Measurements from ENCODE around the gene ING4. TPM values are rescaled to one million over a fixed set of nuclear protein-coding genes. Genes with fewer than 3 reads are reported as not detected.

The ING4 gene
- total RNA-seq, 1 donor from 2014 or later: 41.3 TPM

DNA sequence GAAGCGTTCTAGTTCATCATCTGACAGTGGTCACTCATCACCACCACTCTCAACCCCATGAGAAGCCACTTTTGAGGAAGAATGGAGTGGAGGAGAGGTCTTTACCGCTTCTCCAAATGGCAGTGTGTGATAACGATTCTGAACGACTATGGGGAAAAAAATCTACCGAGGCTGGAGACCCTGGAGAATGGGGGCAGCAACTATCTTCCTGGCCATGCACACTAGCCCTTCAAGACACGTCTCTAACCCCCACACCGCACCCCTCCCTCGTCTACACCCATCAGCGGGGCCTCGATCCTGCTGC, 365 bp downstream of the ING4 start:
- H3K4me3 ChIP-seq: peak overlapping the region; percentile 67
- intact Hi-C loops (cut with DNase I): no loop called here
- H3K9me3 ChIP-seq: no peaks in the 10 kb centered on the region
- ATAC-seq (peak; percentile 57 to 60), DNase-seq (no peak)
- H3K27ac ChIP-seq: peak overlapping the region; percentile 74
- H3K4me1 ChIP-seq: peaks cover 12% of the 10 kb centered on the region
- TF ChIP-seq, protein P1, sequence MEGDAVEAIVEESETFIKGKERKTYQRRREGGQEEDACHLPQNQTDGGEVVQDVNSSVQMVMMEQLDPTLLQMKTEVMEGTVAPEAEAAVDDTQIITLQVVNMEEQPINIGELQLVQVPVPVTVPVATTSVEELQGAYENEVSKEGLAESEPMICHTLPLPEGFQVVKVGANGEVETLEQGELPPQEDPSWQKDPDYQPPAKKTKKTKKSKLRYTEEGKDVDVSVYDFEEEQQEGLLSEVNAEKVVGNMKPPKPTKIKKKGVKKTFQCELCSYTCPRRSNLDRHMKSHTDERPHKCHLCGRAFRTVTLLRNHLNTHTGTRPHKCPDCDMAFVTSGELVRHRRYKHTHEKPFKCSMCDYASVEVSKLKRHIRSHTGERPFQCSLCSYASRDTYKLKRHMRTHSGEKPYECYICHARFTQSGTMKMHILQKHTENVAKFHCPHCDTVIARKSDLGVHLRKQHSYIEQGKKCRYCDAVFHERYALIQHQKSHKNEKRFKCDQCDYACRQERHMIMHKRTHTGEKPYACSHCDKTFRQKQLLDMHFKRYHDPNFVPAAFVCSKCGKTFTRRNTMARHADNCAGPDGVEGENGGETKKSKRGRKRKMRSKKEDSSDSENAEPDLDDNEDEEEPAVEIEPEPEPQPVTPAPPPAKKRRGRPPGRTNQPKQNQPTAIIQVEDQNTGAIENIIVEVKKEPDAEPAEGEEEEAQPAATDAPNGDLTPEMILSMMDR (IDR thresholded peaks at IDR 0.05): no peak
- H3K36me3 ChIP-seq: peaks cover 37% of the 10 kb centered on the region
- H3K27me3 ChIP-seq (ENCODE audit: low read depth): no peaks in the 10 kb centered on the region

DNA sequence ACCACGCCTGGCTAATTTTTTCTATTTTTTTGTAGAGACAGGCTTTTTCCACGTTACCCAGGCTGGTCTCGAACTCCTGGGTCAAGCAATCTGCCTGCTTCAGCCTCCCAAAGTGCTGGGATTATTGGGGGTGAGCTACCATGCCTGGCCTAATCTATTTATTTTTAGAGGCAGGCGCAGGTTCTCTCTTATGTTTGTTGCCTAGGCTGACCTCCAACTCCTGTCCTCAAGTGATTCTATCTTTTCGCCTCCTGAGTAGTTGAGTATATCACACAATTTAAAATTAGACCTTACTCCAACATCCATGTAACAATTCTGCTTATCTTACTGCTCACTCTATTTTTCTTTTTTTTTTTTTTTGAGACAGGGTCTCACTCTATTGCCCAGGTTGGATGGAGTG, 8.9 kb downstream of the ING4 start:
- Histone ChIP-seq H3K4me1 (no peaks in the 10 kb centered on the region), H3K36me3 (peaks cover 95% of the 10 kb centered on the region), H3K27ac (no peak overlapping the region), H3K27me3 (ENCODE audit: low read depth) (no peaks in the 10 kb centered on the region), H3K4me3 (no peak overlapping the region), H3K9me3 (no peaks in the 10 kb centered on the region)
- no peak for DNase-seq
- TF ChIP-seq, protein P1 (IDR thresholded peaks at IDR 0.05): no peak
- no peak for ATAC-seq
- intact Hi-C loops (cut with DNase I): no loop called here

DNA sequence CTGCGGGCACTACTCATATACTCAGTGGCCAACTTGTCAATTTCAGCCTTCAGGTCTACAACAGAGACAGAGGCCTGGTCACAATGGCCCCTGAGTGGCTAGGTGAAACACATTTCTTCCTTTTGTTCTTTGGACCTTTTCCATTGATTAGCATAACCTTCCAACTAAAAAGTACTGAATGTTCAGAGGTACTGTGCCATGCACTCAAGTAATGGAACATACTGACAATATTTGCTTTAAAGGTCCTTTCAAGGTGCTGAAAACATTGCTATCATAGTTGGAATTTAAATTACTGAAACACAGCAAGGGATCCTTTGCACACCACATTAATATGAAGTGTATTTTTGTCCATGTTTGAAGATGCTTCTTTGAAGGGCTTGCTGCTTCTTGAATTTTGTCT, 9.6 kb downstream of the ING4 start:
- TF ChIP-seq, protein P1 (IDR thresholded peaks at IDR 0.05): no peak
- peaks cover 95% of the 10 kb centered on the region for H3K36me3 ChIP-seq
- DNase-seq: no peak

DNA sequence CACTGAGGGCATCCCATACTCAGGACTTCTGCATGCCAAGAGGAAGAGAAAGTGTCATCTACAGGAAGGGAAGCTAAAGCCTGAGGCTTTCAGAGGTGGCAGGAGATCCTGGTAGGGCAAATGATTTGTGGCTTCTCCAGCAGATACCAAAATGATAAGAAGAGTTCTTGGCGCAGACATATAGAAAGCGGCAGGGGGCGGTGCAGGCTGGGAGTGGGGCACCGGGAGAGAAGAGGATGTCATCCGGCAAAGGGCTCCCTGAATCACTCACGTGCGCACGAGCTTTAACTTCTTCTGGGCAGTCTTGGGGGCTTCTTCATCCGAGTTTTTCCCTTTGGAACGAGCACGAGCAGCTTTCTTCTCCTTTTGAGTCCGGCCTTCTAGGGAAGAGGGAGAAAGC, 10.5 kb downstream of the ING4 start:
- no peak overlapping the region for H3K27ac ChIP-seq
- intact Hi-C loops (cut with DNase I): no loop called here
- no peaks in the 10 kb centered on the region for H3K27me3 ChIP-seq (ENCODE audit: low read depth)
- H3K36me3 ChIP-seq: peaks cover 92% of the 10 kb centered on the region
- H3K4me1 ChIP-seq: no peaks in the 10 kb centered on the region
- H3K9me3 ChIP-seq: no peaks in the 10 kb centered on the region
- H3K4me3 ChIP-seq: no peak overlapping the region
- DNase-seq (peak; percentile 13), ATAC-seq (no peak)
- TF ChIP-seq, protein P1 (IDR thresholded peaks at IDR 0.05): no peak

More for the DNA sequence above, 9.6 kb downstream of the ING4 start:
- no peaks in the 10 kb centered on the region for H3K9me3 ChIP-seq
- H3K4me3 ChIP-seq: no peak overlapping the region
- no peaks in the 10 kb centered on the region for H3K4me1 ChIP-seq
- intact Hi-C loops (cut with DNase I): no loop called here
- no peaks in the 10 kb centered on the region for H3K27me3 ChIP-seq (ENCODE audit: low read depth)
- ATAC-seq: no peak
- no peak overlapping the region for H3K27ac ChIP-seq

DNA sequence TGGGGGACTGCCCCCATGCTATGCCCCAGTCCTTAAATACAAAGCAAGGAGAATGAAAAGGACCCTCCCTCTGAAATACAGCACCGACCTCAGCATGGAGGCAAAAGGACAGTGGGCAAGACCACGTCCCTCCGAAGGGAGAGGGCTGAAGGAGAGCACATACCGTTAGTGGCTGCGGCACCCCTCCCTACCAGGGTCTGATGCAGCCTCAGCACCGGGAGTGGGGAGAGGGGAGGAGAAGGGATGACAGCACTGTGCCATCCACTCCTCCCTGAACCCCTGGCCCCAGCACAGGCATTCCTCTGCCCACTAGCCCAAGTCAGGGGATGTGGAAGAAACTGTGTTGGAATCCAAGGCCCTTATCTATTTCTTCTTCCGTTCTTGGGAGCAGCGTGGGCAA, 12.1 kb downstream of the ING4 start:
- intact Hi-C loops (cut with DNase I): no loop called here
- no peaks in the 10 kb centered on the region for H3K27me3 ChIP-seq (ENCODE audit: low read depth)
- TF ChIP-seq, protein P1 (IDR thresholded peaks at IDR 0.05): no peak
- H3K4me3 ChIP-seq: no peak overlapping the region
- H3K4me1 ChIP-seq: peaks cover 10% of the 10 kb centered on the region
- no peak overlapping the region for H3K27ac ChIP-seq
- no peaks in the 10 kb centered on the region for H3K9me3 ChIP-seq
- ATAC-seq (no peak), DNase-seq (peak; percentile 4)
- peaks cover 77% of the 10 kb centered on the region for H3K36me3 ChIP-seq

DNA sequence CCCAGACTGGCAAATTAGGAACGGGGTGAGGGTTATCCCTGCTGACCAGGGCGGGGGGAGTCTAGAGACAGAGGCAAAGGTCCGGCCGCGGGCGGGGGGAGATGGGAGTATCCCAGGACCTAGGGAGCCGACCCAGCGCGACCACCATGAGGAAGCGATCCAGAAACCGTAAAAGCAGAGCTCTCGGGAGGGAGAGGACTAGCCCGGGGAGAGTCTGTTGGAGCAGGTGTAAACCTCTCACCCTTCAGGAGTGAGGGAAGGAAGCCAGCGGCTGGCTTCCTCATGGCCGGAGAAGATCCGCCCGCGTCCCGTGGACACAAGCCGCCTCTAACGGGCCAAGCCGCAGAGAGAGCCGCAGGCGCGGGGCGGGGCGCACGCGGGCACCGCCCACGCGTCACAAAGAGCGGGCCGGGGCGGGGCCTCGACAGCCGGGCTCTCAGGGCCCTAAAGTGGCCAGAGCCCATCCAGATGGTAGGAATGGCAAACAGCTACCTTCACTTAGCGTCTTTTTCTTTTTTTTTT, 15.8 kb downstream of the ING4 start, which contains the start of gene ACRBP:
Gene ACRBP, minus strand, starts transcription at position 350 of the 522 bp plus-strand sequence. Its CDS starts 66 bp downstream, at position 284.
- Histone ChIP-seq H3K27ac (peak within 1 kb of the TSS; percentile 62), H3K4me3 (peak within 1 kb of the TSS; percentile 54), H3K4me1 (peaks cover 25% of the 10 kb centered on the region), H3K27me3 (ENCODE audit: low read depth) (no peaks in the 10 kb centered on the region), H3K36me3 (peaks cover 40% of the 10 kb centered on the region), H3K9me3 (no peaks in the 10 kb centered on the region)
- TF ChIP-seq, protein P1 (IDR thresholded peaks at IDR 0.05): no peak
- intact Hi-C loops (cut with DNase I): no loop called here
- peak; percentile 91 to 94 for ATAC-seq
- DNase-seq: peak; percentile 89

All from lower lobe of right lung (tissue), 2 donors.